TTC549 (cell line): ENCODE results near the gene YWHAE.
"Not testable (repeated sequence)": the region's sequence is repeated elsewhere in the genome, so short reads cannot be mapped to it uniquely, and the experiment has no call there.

Experiments used
- FAIRE-seq: peaks from 2 replicates; lab custom pipeline; 2012; peaks lifted over from hg19 to GRCh38; lab: Jason Lieb, UNC

Gene YWHAE

DNA sequence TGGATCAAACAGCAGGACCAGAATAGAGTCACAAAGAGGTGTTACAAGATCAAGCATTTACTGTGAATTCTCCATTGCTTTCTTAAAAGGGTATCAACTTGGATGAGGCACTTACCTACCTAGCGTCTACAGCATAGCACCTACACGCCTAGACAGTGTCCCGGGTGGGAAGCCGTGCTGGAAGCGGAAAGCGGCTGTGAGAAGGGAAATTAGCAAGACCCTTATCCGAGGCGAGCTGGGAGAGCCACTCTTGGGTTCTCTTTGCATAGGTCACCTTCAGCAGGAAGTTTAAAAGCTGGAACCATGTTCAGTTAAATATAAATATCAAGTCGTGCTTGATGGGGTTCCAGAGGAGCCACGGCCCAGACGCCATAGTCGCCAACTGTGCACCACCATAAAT, 74.3 kb downstream of the YWHAE start:
- FAIRE-seq = no peak

DNA sequence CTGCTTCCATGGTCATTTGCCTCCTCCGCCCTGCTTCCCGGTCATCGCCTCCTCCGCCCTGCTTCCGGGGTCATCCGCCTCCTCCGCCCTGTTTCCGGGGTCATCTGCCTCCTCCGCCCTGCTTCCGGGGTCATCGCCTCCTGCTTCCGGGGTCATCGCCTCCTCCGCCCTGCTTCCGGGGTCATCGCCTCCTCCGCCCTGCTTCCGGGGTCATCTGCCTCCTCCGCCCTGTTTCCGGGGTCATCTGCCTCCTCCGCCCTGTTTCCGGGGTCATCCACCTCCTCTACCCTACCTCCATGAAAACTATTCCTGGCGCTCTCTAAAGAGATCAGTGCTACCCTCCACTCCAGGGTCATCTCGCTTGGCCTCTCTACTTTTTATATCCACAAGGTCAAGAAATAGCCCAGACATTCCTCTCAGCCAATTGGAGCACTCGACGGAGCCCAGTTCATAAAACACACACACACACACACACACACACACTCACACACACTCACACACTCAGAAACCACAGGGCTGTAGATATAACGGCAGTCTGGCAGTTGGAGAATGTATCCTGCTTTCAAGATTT, 75.7 kb downstream of the YWHAE start:
- FAIRE-seq = no peak

DNA sequence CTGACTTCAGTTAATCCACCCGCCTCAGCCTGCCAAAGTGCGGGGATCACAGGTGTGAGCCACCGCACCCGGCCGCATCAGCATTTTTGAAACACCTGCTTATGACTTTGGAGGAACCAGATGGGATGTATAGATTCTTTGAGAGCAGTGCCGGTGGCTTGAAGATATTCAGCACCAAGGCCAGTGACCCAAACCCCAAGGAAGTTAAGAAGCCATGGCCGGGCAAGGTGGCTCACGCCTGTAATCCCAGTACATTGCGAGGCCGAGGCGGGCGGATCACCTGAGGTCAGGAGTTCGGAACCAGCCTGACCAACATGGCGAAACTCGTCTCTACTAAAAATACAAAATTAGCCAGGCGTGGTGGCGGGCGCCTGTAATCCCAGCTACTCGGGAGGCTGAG, 76.7 kb downstream of the YWHAE start:
- FAIRE-seq = no peak

- no peak for FAIRE-seq
Observed at GRCh38 chr17:1322480-1322879, 77.5 kb downstream of the YWHAE start.

DNA sequence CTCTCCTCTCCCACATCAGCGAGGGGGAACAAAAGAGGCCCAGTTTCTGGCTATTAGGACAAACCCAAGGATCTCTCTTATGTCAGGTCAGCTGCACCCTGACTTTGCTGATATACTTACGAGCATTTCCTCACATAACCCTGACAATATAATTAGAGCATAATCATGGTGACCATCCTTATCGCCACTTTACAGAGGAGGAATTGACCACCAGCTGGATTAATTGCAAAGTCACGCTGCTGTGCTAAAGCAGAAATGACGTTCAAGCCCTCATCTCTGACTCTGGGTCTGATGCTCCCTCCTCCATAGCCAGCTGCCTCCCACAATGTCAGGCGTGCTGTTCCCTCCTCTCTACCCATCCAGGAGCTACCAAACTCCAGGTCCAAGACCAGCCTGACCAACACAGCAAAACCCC, 78.0 kb downstream of the YWHAE start:
- no peak for FAIRE-seq

DNA sequence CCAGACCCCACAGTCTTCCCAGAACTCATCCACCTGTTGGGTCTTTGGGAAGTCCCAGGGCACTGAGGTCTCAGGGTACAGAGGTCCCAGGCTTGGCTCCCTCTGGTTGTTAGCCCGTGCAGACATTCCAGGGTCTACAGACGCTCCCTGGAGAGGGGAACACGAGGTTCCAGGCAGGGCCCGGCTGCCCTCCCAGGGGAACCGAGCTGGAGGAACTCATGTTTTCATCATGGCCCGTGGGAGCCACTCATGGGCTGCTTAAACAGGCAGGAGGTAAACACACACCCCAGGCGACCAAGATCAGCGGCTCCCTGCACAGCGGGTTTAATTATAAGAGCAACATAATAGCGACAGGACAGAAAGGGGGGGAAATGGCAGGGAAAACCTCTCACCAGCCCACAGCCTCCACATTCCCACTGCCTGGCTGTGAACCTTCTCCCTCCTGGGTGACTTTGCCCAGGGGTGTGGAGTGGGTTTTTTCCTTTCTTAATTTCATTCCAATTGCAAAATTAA, 84.1 kb downstream of the YWHAE start:
- FAIRE-seq = no peak

DNA sequence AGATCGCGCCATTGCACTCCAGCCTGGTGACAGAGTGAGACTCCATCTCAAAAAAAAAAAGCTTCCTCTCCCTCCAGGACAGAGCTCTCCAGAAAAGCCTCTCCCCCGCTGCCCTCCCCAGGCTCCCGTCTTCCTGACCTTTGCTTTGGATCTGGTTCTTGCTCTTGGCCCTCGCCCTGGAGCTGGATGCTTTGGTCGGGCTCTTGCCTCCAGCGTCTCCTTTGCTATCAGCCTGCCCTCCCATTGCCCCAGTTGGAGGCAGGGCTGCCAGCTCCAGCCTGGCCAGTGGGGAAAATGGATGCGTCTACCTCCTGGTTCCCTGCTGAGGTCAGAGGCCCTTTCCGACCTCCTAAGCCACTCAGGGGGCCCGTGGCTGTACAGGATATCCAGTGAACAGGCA, 84.6 kb downstream of the YWHAE start:
- FAIRE-seq = no peak

DNA sequence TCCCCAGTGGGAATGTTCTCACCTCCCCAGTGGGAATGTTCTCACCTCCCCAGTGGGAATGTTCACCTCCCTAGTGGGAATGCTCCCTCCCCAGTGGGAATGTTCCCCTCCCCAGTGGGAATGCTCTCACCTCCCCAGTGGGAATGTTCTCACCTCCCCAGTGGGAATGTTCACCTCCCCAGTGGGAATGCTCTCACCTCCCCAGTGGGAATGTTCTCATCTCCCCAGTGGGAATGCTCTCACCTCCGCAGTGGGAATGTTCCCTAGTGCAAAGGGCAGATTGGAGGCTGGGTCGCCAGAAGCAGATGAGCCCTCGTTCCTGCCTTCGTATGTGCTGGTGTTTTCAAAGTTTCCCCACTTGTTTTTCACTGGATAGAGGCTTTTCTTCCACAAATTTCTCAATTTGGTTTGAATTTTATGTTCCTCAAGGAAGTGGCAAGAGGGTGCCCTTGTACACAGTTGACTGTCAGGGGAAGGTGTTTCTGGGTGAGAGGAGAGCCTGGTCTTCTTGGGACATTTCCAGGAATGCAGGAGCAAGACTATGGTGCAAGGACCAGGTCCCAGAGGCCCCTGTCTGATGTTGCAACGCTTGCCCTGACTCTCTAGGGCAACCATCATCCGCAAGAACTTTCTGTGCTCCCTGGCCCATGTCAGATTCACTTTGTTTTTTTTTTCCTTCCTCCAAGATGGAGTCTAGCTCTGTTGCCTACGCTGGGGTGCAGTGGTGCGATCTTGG, 86.6 kb downstream of the YWHAE start:
- no peak for FAIRE-seq

- FAIRE-seq = no peak
Observed at GRCh38 chr17:1312261-1312870, 87.7 kb downstream of the YWHAE start.

DNA sequence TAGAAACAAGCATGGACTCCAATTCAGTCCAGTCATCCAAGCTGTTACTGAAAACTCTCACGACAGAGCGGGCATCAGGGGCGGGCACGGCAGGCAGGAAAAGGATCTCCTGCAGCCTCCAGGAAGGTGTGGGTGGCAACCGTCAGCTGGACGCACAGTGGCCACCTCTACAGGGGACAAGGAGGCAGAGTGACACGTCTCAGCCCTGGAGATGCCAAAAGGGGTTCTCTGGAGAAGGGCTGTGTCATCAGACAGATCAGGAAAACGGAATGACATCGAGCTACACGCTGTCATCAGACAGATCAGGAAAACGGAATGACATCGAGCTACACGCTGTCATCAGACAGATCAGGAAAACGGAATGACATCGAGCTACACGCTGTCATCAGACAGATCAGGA, 92.2 kb downstream of the YWHAE start:
- not testable (repeated sequence) for FAIRE-seq

DNA sequence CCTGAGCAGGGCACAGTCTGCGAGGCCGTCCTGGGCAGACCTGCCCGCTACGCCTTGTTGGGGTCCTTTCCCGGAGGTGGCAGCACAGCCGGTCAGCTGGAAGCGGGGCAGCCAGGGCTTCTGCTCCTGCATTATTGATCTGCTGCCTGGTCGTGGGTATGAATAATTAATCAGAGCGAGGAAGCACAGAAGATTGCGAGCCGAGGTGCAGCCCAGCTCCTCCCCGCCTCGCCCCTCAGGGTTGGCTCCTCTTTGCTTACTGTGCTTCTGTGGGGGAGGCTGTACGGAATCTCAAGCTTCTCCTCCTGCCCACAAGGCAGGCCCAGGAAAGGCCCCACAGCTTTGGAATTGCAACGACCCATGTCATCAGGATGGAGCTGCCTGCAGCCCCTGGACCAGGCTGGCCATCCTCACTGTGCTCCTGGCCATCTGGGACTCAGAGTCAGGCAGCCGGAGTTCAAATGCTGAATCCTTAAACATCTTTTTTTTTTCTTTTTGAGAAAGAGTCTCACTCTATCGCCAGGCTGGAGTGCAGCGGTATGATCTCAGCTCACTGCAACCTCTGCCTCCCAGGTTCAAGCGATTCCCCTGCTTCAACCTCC, 95.0 kb downstream of the YWHAE start:
- FAIRE-seq = no peak

GRCh38 chr17:1304522-1304921, 95.5 kb downstream of the YWHAE start:
- no peak for FAIRE-seq

DNA sequence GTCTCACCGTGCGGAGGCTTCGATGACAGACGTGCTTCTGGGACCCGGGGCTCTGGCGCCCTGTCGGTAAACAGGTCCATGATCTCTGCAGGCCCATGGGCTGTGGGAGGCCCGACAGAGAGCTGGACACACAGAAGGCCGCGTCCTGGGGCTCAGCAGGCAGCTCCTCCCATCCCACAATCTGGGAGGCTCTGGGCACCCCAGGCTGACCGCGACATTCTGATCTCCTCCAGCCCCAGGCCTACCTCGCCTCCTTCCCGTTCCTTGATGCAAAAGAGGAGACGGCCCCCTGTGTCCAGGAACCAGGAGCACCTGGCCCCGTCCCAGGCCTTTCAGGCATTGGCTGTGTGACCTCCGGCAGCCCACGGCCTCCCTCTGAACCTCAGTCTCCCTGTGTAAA, 97.3 kb downstream of the YWHAE start:
- no peak for FAIRE-seq

- FAIRE-seq = no peak
Observed at GRCh38 chr17:1301546-1301945, 98.5 kb downstream of the YWHAE start.

DNA sequence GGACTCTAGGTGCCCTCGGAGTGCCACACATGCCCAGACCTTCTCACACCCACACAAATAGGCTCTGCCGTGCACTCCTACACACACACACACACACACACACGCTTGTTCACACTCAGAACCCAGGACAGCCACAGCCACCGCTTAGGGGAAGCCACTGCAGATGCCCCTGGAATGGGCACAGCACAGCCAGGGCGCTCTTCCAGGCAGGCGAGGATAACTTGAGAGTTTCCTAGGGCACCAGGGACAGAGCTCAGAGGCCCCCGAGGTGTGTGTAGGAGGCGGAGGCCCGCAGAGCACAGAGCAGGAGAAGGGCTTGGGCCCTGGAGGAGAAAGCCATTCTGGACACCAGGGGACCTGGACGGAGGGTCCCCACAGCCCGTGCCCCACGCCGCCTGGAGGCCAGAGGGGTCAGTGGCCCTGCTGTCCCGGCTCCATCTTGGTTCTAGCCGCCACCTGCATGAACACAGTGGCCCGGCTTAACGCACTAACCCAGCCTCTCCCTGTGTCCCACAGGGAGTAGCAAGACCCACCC, 99.6 kb downstream of the YWHAE start:
- no peak for FAIRE-seq

GRCh38 chr17:1299552-1300370, 100.3 kb downstream of the YWHAE start:
- FAIRE-seq = no peak

- FAIRE-seq = no peak
Observed at GRCh38 chr17:1298606-1299005, 101.4 kb downstream of the YWHAE start.
